SK-N-SH (cell line): ENCODE data around the gene EIF1AY.

Source experiments
- CTCF ChIP-seq: fragments of 200-600 bp; sonication (generic); IDR thresholded peaks from 2 replicates; pipeline ENCODE4 v1.6.1; 2017; ENCODE audit warnings: antibody characterized with exemption, mild to moderate bottlenecking, moderate library complexity
- EZH2phosphoT487 ChIP-seq: fragments of 200-600 bp; sonication (generic); IDR thresholded peaks from 2 replicates; pipeline ENCODE4 v1.6.1; 2017; ENCODE audit warnings: low read depth, mixed run types, mild to moderate bottlenecking, antibody characterized with exemption, moderate library complexity, borderline replicate concordance
- TF ChIP-seq, protein P1 (sequence below): IDR thresholded peaks from 2 replicates; pipeline ENCODE4 v1.6.1; 2012; ENCODE audit warnings: mild to moderate bottlenecking, low read depth, low read length, moderate library complexity

DNA sequence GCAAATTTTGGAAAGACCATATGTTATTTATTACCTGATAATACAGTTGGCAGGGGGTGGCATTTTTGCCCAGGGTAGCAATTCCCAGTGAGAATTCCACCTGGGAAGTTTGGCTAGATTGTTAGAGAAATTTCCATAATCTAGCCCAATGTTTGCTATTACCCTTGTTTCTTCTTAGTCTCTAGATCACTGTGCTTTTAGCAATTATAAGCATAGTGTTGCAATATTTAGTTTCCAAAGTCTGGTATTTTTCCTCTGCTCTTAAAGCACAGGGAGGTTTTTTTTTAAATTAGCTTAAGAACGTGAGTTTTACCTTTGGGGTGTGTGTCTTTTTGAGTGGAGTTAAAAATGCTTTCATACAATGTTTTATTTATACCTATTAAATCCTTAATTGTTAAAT, 26.3 kb upstream of the EIF1AY start:
- TF ChIP-seq, protein P1, sequence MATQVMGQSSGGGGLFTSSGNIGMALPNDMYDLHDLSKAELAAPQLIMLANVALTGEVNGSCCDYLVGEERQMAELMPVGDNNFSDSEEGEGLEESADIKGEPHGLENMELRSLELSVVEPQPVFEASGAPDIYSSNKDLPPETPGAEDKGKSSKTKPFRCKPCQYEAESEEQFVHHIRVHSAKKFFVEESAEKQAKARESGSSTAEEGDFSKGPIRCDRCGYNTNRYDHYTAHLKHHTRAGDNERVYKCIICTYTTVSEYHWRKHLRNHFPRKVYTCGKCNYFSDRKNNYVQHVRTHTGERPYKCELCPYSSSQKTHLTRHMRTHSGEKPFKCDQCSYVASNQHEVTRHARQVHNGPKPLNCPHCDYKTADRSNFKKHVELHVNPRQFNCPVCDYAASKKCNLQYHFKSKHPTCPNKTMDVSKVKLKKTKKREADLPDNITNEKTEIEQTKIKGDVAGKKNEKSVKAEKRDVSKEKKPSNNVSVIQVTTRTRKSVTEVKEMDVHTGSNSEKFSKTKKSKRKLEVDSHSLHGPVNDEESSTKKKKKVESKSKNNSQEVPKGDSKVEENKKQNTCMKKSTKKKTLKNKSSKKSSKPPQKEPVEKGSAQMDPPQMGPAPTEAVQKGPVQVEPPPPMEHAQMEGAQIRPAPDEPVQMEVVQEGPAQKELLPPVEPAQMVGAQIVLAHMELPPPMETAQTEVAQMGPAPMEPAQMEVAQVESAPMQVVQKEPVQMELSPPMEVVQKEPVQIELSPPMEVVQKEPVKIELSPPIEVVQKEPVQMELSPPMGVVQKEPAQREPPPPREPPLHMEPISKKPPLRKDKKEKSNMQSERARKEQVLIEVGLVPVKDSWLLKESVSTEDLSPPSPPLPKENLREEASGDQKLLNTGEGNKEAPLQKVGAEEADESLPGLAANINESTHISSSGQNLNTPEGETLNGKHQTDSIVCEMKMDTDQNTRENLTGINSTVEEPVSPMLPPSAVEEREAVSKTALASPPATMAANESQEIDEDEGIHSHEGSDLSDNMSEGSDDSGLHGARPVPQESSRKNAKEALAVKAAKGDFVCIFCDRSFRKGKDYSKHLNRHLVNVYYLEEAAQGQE = no peak
- TF ChIP-seq CTCF = no peak
- TF ChIP-seq EZH2phosphoT487 = no peak
